Fibroblast of lung (primary cell): Measurements from ENCODE around the gene DBET.
"Not testable (repeated sequence)": the region's sequence is repeated elsewhere in the genome, so short reads cannot be mapped to it uniquely, and the experiment has no call there.

Experiments used
- CTCF ChIP-seq, 2 donors: IDR thresholded peaks in 1 of 2; conservative IDR thresholded peaks in 1 of 2; 1 replicate in 1 of 2; 2 replicates in 1 of 2; pipeline ENCODE4 v1.5.1; 2011 to 2012; ENCODE audit warnings: low read length in 2 of 2, control low read depth in 1 of 2, inconsistent platforms in 1 of 2, low read depth in 1 of 2, mild to moderate bottlenecking in 1 of 2
- EZH2 ChIP-seq: IDR thresholded peaks from 2 replicates; pipeline ENCODE4 v1.5.1; 2012; ENCODE audit warnings: low read length, control low read depth, mild to moderate bottlenecking; ENCODE audit errors: missing control alignments

- TF ChIP-seq CTCF (conservative IDR thresholded peaks at IDR 0.05 in 1 of 2, IDR thresholded peaks at IDR 0.05 in 1 of 2; ENCODE audit: low read depth in 1 of 2, low read length in 2 of 2); EZH2: not testable (repeated sequence)
Measured at GRCh38 chr4:190099605-190100004, 35.3 kb downstream of the DBET start.
